ENCODE measurements around the gene PFN3.

Gene PFN3

GRCh38 chr5:177372034-177372896 lies 28.2 kb downstream of the PFN3 start:
- TF ChIP-seq FOXM1 (IDR thresholded peaks at IDR 0.05; ENCODE audit: borderline replicate concordance, low read depth), result no peak
- no peak for TF ChIP-seq REST (IDR thresholded peaks at IDR 0.05; ENCODE audit: low read depth)
- no peak for TF ChIP-seq MAX (IDR thresholded peaks at IDR 0.05)
- no peak for TF ChIP-seq EGR1 (IDR thresholded peaks at IDR 0.05)
- no peak for TF ChIP-seq RAD21 (IDR thresholded peaks at IDR 0.05; ENCODE audit: low read depth)
- no peak for TF ChIP-seq NFIC (IDR thresholded peaks at IDR 0.05)

- TF ChIP-seq TEAD4 (IDR thresholded peaks at IDR 0.05) (no peak), TAF1 (IDR thresholded peaks at IDR 0.05; ENCODE audit: low read depth) (no peak), YY1 (IDR thresholded peaks at IDR 0.05; ENCODE audit: low read depth) (no peak), TCF12 (IDR thresholded peaks at IDR 0.05; ENCODE audit: low read depth) (peak; percentile 9; the same call in 1 of the 2 replicates)
Measured at GRCh38 chr5:177371120-177372033, 29.1 kb downstream of the PFN3 start.

GRCh38 chr5:177370488-177371119 lies 29.9 kb downstream of the PFN3 start:
- TF ChIP-seq NFIC (IDR thresholded peaks at IDR 0.05), result no peak
- no peak for TF ChIP-seq YY1 (IDR thresholded peaks at IDR 0.05; ENCODE audit: low read depth)
- TF ChIP-seq TCF12 (IDR thresholded peaks at IDR 0.05; ENCODE audit: low read depth), result peak; percentile 21; the same call in 1 of the 2 replicates
- no peak for TF ChIP-seq EP300 (IDR thresholded peaks at IDR 0.05; ENCODE audit: borderline replicate concordance)
- peak; percentile 59 for TF ChIP-seq RAD21 (IDR thresholded peaks at IDR 0.05; ENCODE audit: low read depth)
- 0 out of 2 replicates have a peak, but pooled peaks have one; percentile 33 for TF ChIP-seq TAF1 (IDR thresholded peaks at IDR 0.05; ENCODE audit: low read depth)
- TF ChIP-seq MAX (IDR thresholded peaks at IDR 0.05), result peak; percentile 95
- no peak for TF ChIP-seq EGR1 (IDR thresholded peaks at IDR 0.05)
- TF ChIP-seq FOXM1 (IDR thresholded peaks at IDR 0.05; ENCODE audit: borderline replicate concordance, low read depth), result no peak
- TF ChIP-seq TEAD4 (IDR thresholded peaks at IDR 0.05), result no peak
- TF ChIP-seq USF1 (IDR thresholded peaks at IDR 0.05), result 0 out of 2 replicates have a peak, but pooled peaks have one; percentile 16

GRCh38 chr5:177369645-177370440 lies 30.6 kb downstream of the PFN3 start:
- TF ChIP-seq EGR1 (IDR thresholded peaks at IDR 0.05) (no peak), CEBPB (IDR thresholded peaks at IDR 0.05) (no peak)

- TF ChIP-seq RAD21 (IDR thresholded peaks at IDR 0.05; ENCODE audit: low read depth) (peak; percentile 12; the same call in 1 of the 2 replicates), MAX (IDR thresholded peaks at IDR 0.05) (no peak)
Measured at GRCh38 chr5:177368869-177369644, 31.4 kb downstream of the PFN3 start.

GRCh38 chr5:177367981-177368868 lies 32.2 kb downstream of the PFN3 start:
- TF ChIP-seq YY1 (IDR thresholded peaks at IDR 0.05; ENCODE audit: low read depth), result no peak
- no peak for TF ChIP-seq FOXM1 (IDR thresholded peaks at IDR 0.05; ENCODE audit: borderline replicate concordance, low read depth)
- no peak for TF ChIP-seq MAX (IDR thresholded peaks at IDR 0.05)
- TF ChIP-seq RAD21 (IDR thresholded peaks at IDR 0.05; ENCODE audit: low read depth), result no peak
- no peak for TF ChIP-seq EP300 (IDR thresholded peaks at IDR 0.05; ENCODE audit: borderline replicate concordance)
